Thymus (tissue), 11 donors: Measurements from ENCODE around the gene OR52E1. TPM values are rescaled to one million over a fixed set of nuclear protein-coding genes. Genes with fewer than 3 reads are reported as not detected.
"Not testable (repeated sequence)": the region's sequence is repeated elsewhere in the genome, so short reads cannot be mapped to it uniquely, and the experiment has no call there.

ENCODE experiments used
- DNase-seq, 9 donors: peaks; one replicate each; pipeline ENCODE4 v3.0.0-alpha.2; 2013; ENCODE audit warnings: low spot score in 9 of 9, low read depth in 6 of 9, missing footprints in 1 of 9
- H3K27ac ChIP-seq, 2 donors: one replicate each; pipeline ENCODE4 v1.5.1; 2013; ENCODE audit warnings: control low read depth in 1 of 2, low read depth in 1 of 2, low read length in 1 of 2, mild to moderate bottlenecking in 1 of 2, moderate library complexity in 1 of 2
- H3K27me3 ChIP-seq, 2 donors: one replicate each; pipeline ENCODE4 v1.5.1; 2013; ENCODE audit warnings: low read length in 1 of 2; ENCODE audit not compliant: control insufficient read depth in 2 of 2, insufficient read depth in 1 of 2
- H3K36me3 ChIP-seq, 2 donors: one replicate each; pipeline ENCODE4 v1.5.1; 2013; ENCODE audit warnings: low read length in 1 of 2, mild to moderate bottlenecking in 1 of 2, moderate library complexity in 1 of 2; ENCODE audit not compliant: control insufficient read depth in 2 of 2, insufficient read depth in 2 of 2
- H3K4me1 ChIP-seq, 2 donors: one replicate each; pipeline ENCODE4 v1.5.1; 2013; ENCODE audit warnings: low read length in 2 of 2; ENCODE audit not compliant: control insufficient read depth in 2 of 2, insufficient read depth in 2 of 2
- H3K4me3 ChIP-seq, 2 donors: one replicate each; pipeline ENCODE4 v1.5.1; 2013; ENCODE audit warnings: low read length in 2 of 2, control low read depth in 1 of 2, mild to moderate bottlenecking in 1 of 2
- H3K9me3 ChIP-seq, 2 donors: one replicate each; pipeline ENCODE4 v1.5.1; 2013; ENCODE audit warnings: low read length in 1 of 2, mild to moderate bottlenecking in 1 of 2; ENCODE audit not compliant: control insufficient read depth in 2 of 2, insufficient read depth in 1 of 2
- WGBS: extraction: QIAGEN DNeasy Blood & Tissue Kit; methylation state at CpG from one replicate; pipeline ENCODE4 v1.1.7; 2013; 5-methylcytosine and 5-hydroxymethylcytosine counted together
- polyA plus RNA-seq: library from polyadenylated mRNA; stranded (reverse); fragments of 200-250 nt; gene quantifications from one replicate; pipeline ENCODE4 v1.2.3, GENCODE V29; 2013
- total RNA-seq: library from RNA; stranded (reverse); fragments of 120-200 nt; gene quantifications from one replicate; pipeline ENCODE4 v1.2.4, GENCODE V29; 2013
- donor health status: healthy.

Gene OR52E1
- total and polyA plus RNA-seq, 2 donors: not detected

DNA sequence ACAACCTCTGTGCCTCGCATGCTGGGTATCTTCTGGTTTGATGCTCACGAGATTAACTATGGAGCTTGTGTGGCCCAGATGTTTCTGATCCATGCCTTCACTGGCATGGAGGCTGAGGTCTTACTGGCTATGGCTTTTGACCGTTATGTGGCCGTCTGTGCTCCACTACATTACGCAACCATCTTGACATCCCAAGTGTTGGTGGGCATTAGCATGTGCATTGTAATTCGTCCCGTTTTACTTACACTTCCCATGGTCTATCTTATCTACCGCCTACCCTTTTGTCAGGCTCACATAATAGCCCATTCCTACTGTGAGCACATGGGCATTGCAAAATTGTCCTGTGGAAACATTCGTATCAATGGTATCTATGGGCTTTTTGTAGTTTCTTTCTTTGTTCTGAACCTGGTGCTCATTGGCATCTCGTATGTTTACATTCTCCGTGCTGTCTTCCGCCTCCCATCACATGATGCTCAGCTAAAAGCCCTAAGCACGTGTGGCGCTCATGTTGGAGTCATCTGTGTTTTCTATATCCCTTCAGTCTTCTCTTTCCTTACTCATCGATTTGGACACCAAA is 22.5 kb upstream of the OR52E1 start:
- no peaks in the 10 kb centered on the region for H3K36me3 ChIP-seq
- H3K27ac ChIP-seq: no peak overlapping the region
- no peak for DNase-seq
- H3K9me3 ChIP-seq: no peaks in the 10 kb centered on the region
- no peak overlapping the region for H3K4me3 ChIP-seq
- WGBS: 95% methylated on average over 15 of the region's 15 CpGs
- H3K4me1 ChIP-seq: no peaks in the 10 kb centered on the region
- H3K27me3 ChIP-seq: no peaks in the 10 kb centered on the region

DNA sequence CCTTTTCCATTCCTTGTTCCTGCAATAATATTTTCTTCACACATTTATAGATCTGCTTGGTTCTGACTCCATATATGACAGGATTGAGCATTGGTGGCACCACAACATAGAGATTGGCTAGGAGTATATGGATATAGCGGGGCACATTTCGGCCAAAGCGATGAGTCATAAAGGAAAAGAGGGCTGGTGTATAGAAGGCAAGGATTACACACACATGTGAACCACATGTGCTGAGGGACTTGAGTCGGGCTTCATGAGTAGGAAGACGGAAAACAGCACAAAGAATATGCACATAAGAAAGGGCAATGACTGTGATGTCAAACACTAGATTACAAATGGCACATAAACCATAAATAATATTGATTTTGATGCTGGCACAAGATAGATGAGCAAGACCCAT is 10.7 kb upstream of the OR52E1 start:
- H3K27me3 ChIP-seq, H3K4me1 ChIP-seq, DNase-seq, H3K4me3 ChIP-seq, H3K9me3 ChIP-seq, H3K36me3 ChIP-seq, H3K27ac ChIP-seq: not testable (repeated sequence)
- WGBS: 92% methylated on average over 5 of the region's 5 CpGs

- H3K27me3 ChIP-seq: no peaks in the 10 kb centered on the region
- H3K4me3 ChIP-seq: no peak within 1 kb of the TSS
- 94% methylated on average over 3 of the region's 3 CpGs for WGBS
- H3K36me3 ChIP-seq: no peaks in the 10 kb centered on the region
- H3K4me1 ChIP-seq: no peaks in the 10 kb centered on the region
- DNase-seq: no peak
- H3K9me3 ChIP-seq: no peaks in the 10 kb centered on the region
- no peak within 1 kb of the TSS for H3K27ac ChIP-seq
Observed at GRCh38 chr11:5059391-5059790, 10.0 kb upstream of the OR52E1 start, which contains the start of gene OR52E2. Gene OR52E2 (minus strand): TSS chr11:5059627. CDS start chr11:5059627, 0 bp downstream.

DNA sequence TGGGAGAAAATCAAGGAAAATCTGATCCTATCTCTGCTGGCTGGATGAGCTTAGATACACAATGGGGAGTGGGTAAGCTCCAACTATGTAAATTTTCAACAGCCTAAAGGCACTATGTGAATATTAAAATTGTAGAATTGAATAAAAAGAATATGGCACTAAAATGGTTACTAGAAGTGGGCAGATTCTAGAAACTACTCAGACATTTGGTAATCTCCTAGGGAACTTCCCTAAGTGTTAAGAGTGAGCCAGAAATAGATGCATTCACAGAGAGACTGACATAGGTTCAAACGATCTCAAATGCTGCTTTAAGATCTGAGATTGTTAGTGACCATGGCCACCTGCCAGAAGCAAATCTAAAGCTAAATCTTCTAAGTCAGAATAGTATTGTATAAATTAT is 4.3 kb upstream of the OR52E1 start:
- Histone ChIP-seq H3K27me3 (no peaks in the 10 kb centered on the region), H3K4me1 (no peaks in the 10 kb centered on the region), H3K4me3 (no peak overlapping the region), H3K9me3 (no peaks in the 10 kb centered on the region), H3K36me3 (no peaks in the 10 kb centered on the region), H3K27ac (no peak overlapping the region)
- WGBS: 33% methylated on average over 1 of the region's 1 CpG
- no peak for DNase-seq

DNA sequence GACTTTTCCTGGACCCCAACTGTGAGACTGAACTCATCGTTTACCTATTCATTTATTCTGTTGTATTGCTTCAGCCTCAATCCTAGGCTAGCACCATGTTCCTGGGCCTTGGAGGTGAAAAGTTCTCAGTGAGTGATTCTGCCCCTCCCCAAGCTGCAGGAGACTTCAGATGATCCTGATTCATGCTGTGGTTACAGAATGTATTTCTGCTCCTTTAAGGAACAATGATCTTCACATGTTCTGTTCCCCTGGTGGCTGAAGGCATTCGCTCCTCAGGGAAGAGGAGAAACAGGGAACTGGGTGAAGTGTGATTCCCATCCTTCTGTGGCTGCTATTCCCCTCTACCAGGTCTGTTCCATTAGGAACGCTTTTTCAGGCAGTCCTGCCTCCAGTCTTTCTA is 2.4 kb downstream of the OR52E1 start:
- Histone ChIP-seq H3K9me3 (no peaks in the 10 kb centered on the region), H3K36me3 (no peaks in the 10 kb centered on the region), H3K4me3 (no peak overlapping the region), H3K27ac (no peak overlapping the region), H3K27me3 (no peaks in the 10 kb centered on the region), H3K4me1 (no peaks in the 10 kb centered on the region)
- DNase-seq: no peak
- 70% methylated on average over 3 of the region's 3 CpGs for WGBS

DNA sequence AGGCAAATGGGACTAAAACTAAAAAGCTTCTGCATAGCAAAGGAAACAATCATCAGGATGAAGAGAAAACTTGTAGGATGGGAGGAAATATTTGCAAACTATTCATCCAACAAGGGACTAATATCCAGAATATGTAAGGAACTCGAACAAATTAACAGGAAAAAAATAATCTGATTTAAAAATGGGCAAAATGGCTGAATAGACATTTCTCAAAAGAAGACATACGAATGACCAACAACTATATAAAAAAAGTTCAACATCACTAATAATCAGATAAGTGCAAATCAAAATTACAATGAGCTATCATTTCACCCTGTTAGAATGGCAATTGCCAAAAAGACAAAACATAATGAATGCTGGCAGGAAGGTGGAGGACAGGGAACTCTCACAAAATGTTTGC is 12.0 kb downstream of the OR52E1 start:
- Histone ChIP-seq H3K9me3 (no peaks in the 10 kb centered on the region), H3K4me3 (no peak overlapping the region), H3K27me3 (no peaks in the 10 kb centered on the region), H3K36me3 (no peaks in the 10 kb centered on the region), H3K4me1 (no peaks in the 10 kb centered on the region), H3K27ac (no peak overlapping the region)
- no peak for DNase-seq
- WGBS: 88% methylated on average over 2 of the region's 2 CpGs

DNA sequence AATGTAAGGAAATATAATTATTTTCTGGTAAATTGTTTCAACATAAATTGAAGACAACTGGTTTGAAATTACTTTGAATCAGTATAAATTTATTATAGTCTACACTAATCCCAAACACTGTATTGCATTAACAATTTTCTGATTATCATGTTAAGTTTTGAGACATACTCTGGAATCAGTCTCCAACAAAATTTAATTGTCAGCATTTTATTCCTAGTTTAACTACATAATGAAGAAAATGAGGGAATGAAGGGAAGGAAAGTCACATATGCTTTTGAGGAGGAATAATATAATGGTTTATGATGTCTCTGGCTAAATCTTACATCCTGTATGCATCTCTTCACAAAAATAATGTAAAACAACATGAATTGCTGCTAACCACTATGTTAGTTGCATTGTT is 14.2 kb downstream of the OR52E1 start:
- Histone ChIP-seq H3K27ac (no peak overlapping the region), H3K4me3 (no peak overlapping the region), H3K9me3 (no peaks in the 10 kb centered on the region), H3K4me1 (no peaks in the 10 kb centered on the region), H3K27me3 (no peaks in the 10 kb centered on the region), H3K36me3 (no peaks in the 10 kb centered on the region)
- DNase-seq: no peak

DNA sequence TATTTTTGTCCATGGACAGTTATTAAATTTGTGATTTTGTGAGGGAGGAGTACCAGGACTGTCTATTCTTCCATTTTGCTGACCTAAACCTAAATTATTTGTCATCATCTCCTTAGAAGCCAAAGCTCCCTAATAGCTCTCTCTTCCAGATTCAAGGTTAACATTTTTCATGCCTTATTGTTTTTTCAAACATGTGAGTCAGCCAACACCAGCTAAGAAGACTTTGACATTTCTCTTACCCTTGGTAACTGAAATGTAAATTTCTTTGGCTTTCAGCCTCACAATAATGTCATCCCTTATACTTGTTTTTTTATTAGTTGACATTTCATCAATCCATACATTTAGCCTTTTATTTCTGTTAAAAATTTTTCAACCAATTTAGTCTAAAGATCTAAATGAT is 19.2 kb downstream of the OR52E1 start:
- no peaks in the 10 kb centered on the region for H3K4me1 ChIP-seq
- H3K36me3 ChIP-seq: no peaks in the 10 kb centered on the region
- H3K27me3 ChIP-seq: no peaks in the 10 kb centered on the region
- no peak overlapping the region for H3K4me3 ChIP-seq
- H3K27ac ChIP-seq: no peak overlapping the region
- H3K9me3 ChIP-seq: no peaks in the 10 kb centered on the region
- no peak for DNase-seq

DNA sequence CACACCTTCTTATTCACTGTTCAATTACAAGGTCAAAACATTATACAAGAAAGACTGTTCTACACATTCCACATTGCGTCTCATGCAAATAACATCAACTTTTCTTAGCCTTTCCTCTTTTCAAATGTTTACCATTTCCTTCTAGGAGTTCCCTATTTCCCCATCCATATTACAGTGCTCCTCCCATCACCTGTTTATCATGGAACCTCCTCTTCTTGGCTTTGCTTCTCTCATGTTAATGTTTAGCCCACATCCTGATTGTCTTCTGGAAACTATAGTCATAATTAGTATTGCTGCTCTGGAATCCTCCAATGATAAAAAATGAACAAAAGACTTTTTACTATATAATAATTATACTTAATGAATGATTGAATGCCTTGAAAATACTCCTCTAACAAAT is 21.3 kb downstream of the OR52E1 start:
- Histone ChIP-seq H3K27ac (no peak overlapping the region), H3K9me3 (no peaks in the 10 kb centered on the region), H3K4me1 (no peaks in the 10 kb centered on the region), H3K4me3 (no peak overlapping the region), H3K27me3 (no peaks in the 10 kb centered on the region), H3K36me3 (no peaks in the 10 kb centered on the region)
- WGBS: 89% methylated on average over 1 of the region's 1 CpG
- DNase-seq: no peak
